ENCODE measurements around the gene ZNF438.

GRCh38 chr10:31074722-31075086 is 43.0 kb upstream of the ZNF438 start:
- TF ChIP-seq POLR2A (IDR thresholded peaks at IDR 0.05) = no peak
- TF ChIP-seq, protein P1, sequence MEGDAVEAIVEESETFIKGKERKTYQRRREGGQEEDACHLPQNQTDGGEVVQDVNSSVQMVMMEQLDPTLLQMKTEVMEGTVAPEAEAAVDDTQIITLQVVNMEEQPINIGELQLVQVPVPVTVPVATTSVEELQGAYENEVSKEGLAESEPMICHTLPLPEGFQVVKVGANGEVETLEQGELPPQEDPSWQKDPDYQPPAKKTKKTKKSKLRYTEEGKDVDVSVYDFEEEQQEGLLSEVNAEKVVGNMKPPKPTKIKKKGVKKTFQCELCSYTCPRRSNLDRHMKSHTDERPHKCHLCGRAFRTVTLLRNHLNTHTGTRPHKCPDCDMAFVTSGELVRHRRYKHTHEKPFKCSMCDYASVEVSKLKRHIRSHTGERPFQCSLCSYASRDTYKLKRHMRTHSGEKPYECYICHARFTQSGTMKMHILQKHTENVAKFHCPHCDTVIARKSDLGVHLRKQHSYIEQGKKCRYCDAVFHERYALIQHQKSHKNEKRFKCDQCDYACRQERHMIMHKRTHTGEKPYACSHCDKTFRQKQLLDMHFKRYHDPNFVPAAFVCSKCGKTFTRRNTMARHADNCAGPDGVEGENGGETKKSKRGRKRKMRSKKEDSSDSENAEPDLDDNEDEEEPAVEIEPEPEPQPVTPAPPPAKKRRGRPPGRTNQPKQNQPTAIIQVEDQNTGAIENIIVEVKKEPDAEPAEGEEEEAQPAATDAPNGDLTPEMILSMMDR (IDR thresholded peaks at IDR 0.05) = no peak
